PFSK-1 (cell line): ENCODE measurements around the gene TM9SF2.

Experiments used
- FOXP2 ChIP-seq: optimal IDR thresholded peaks from 2 replicates; pipeline ENCODE3; 2011; ENCODE audit warnings: borderline replicate concordance, control low read depth, inconsistent platforms; ENCODE audit not compliant: insufficient read depth; ENCODE audit errors: extremely low read length, extremely low read depth
- POLR2AphosphoS5 ChIP-seq: IDR thresholded peaks from 2 replicates; pipeline ENCODE4 v1.6.1; 2012; ENCODE audit warnings: low read depth, mild to moderate bottlenecking, control low read depth, low read length, moderate library complexity
- REST ChIP-seq, 2 experiments: IDR thresholded peaks; 2 replicates each; pipeline versions ENCODE4 v1.6.1 to v1.8.0; 2011 to 2012; ENCODE audit warnings: low read depth in 2 of 2, low read length in 2 of 2, control low read depth in 1 of 2, inconsistent platforms in 1 of 2, mild to moderate bottlenecking in 1 of 2, moderate library complexity in 1 of 2; ENCODE audit not compliant: insufficient read depth in 1 of 2
- SIN3A ChIP-seq: IDR thresholded peaks from 2 replicates; pipeline ENCODE4 v1.6.1; 2012; ENCODE audit warnings: mild to moderate bottlenecking, low read length, moderate library complexity, borderline replicate concordance; ENCODE audit not compliant: insufficient read depth
- TAF1 ChIP-seq: IDR thresholded peaks from 2 replicates; pipeline ENCODE4 v1.6.1; 2012; ENCODE audit warnings: low read length, control low read depth, borderline replicate concordance; ENCODE audit not compliant: insufficient read depth

Gene TM9SF2

GRCh38 chr13:99463646-99464397 is 37.5 kb upstream of the TM9SF2 start:
- TF ChIP-seq REST (IDR thresholded peaks at IDR 0.05; ENCODE audit: insufficient read depth in 1 of 2, low read depth in 2 of 2, low read length in 2 of 2) = no peak
- TF ChIP-seq POLR2AphosphoS5 = no peak
- TF ChIP-seq TAF1 = no peak
- no peak for TF ChIP-seq SIN3A
- no peak for TF ChIP-seq FOXP2

GRCh38 chr13:99464441-99464949 is 36.8 kb upstream of the TM9SF2 start:
- TF ChIP-seq FOXP2 = no peak
- no peak for TF ChIP-seq TAF1
- TF ChIP-seq SIN3A = no peak
- TF ChIP-seq POLR2AphosphoS5 = no peak
- TF ChIP-seq REST (IDR thresholded peaks at IDR 0.05; ENCODE audit: insufficient read depth in 1 of 2, low read depth in 2 of 2, low read length in 2 of 2) = no peak

- TF ChIP-seq SIN3A = no peak
- TF ChIP-seq POLR2AphosphoS5 = no peak
- no peak for TF ChIP-seq TAF1
- no peak for TF ChIP-seq FOXP2
- TF ChIP-seq REST (IDR thresholded peaks at IDR 0.05; ENCODE audit: insufficient read depth in 1 of 2, low read depth in 2 of 2, low read length in 2 of 2) = no peak
These were observed 35.8 kb upstream of the TM9SF2 start for GRCh38 chr13:99465454-99465853.

GRCh38 chr13:99467764-99468163 is 33.5 kb upstream of the TM9SF2 start:
- TF ChIP-seq REST (IDR thresholded peaks at IDR 0.05; ENCODE audit: insufficient read depth in 1 of 2, low read depth in 2 of 2, low read length in 2 of 2) = no peak

GRCh38 chr13:99469041-99469440 is 32.2 kb upstream of the TM9SF2 start:
- no peak for TF ChIP-seq SIN3A
- no peak for TF ChIP-seq POLR2AphosphoS5
- no peak for TF ChIP-seq REST (IDR thresholded peaks at IDR 0.05; ENCODE audit: insufficient read depth in 1 of 2, low read depth in 2 of 2, low read length in 2 of 2)
- TF ChIP-seq FOXP2 = no peak
- TF ChIP-seq TAF1 = no peak
